Caco-2 (cell line): ENCODE results near the gene PANX1. TPM values are rescaled to one million over a fixed set of nuclear protein-coding genes. Genes with fewer than 3 reads are reported as not detected.

Source experiments
- BruUV-seq: library from RNA; stranded (reverse); fragments of 400-500 nt; replicated peaks from 2 replicates; lab custom pipeline; 2021; lab: Mats Ljungman, UMichigan
- CTCF ChIA-PET: fragments of 300-600 bp; sonication (Branson Sonifier 250); formaldehyde crosslinking; loops from one replicate; lab custom pipeline; 2022; ENCODE audit warnings: antibody characterized with exemption; lab: Charles Lee
- POLR2A ChIA-PET: fragments of 300-600 bp; sonication (Branson Sonifier 250); formaldehyde crosslinking; loops from one replicate; lab custom pipeline; 2022; ENCODE audit warnings: antibody characterized with exemption; lab: Charles Lee
- DNase-seq, 2 experiments: peaks; one replicate each; pipeline versions ENCODE4 v3.0.0 to v3.0.0-alpha.2; 2020 to 2022
- H3K27me3 ChIP-seq: replicated peaks from 2 replicates; pipeline ENCODE4 v1.6.0; 2011; ENCODE audit warnings: low read length; ENCODE audit not compliant: control insufficient read depth, insufficient read depth
- H3K36me3 ChIP-seq: 2 replicates; pipeline ENCODE4 v1.5.1; 2011; ENCODE audit warnings: low read length; ENCODE audit not compliant: control insufficient read depth, insufficient read depth
- H3K4me1 ChIP-seq: fragments of 250-450 bp; sonication (Bioruptor Pico); 2 replicates; pipeline ENCODE4 v1.5.1; 2020; ENCODE audit warnings: mild to moderate bottlenecking
- H3K4me3 ChIP-seq: 2 replicates; pipeline ENCODE4 v1.5.1; 2011; ENCODE audit warnings: low read depth, mild to moderate bottlenecking, control low read depth, low read length
- H3K9me3 ChIP-seq: fragments of 250-450 bp; sonication (Bioruptor Pico); 2 replicates; pipeline ENCODE4 v1.5.1; 2020; ENCODE audit warnings: mild to moderate bottlenecking, moderate library complexity
- H3K27ac Mint-ChIP-seq: one replicate; pipeline ENCODE4 v1.8.0; 2022; ENCODE audit warnings: mixed read lengths; ENCODE audit not compliant: unreplicated experiment
- H3K27me3 Mint-ChIP-seq: one replicate; pipeline ENCODE4 v1.8.0; 2022; ENCODE audit warnings: mixed read lengths; ENCODE audit not compliant: insufficient read depth, unreplicated experiment
- H3K36me3 Mint-ChIP-seq: one replicate; pipeline ENCODE4 v1.8.0; 2022; ENCODE audit warnings: mild to moderate bottlenecking, mixed read lengths; ENCODE audit not compliant: insufficient read depth, unreplicated experiment
- H3K4me1 Mint-ChIP-seq: one replicate; pipeline ENCODE4 v1.8.0; 2022; ENCODE audit warnings: low read depth, mixed read lengths; ENCODE audit not compliant: unreplicated experiment
- H3K4me3 Mint-ChIP-seq: one replicate; pipeline ENCODE4 v1.8.0; 2022; ENCODE audit warnings: mild to moderate bottlenecking, moderate library complexity, mixed read lengths; ENCODE audit not compliant: unreplicated experiment
- H3K9me3 Mint-ChIP-seq: one replicate; pipeline ENCODE4 v1.8.0; 2022; ENCODE audit warnings: mixed read lengths; ENCODE audit not compliant: unreplicated experiment
- intact Hi-C: fragments of 100-400 bp; cut with micrococcal nuclease; formaldehyde crosslinking; loops from one replicate; pipeline ENCODE4 v1.10.0; 2022; ENCODE audit not compliant: unreplicated experiment
- total RNA-seq: library from RNA; stranded (reverse); gene quantifications from 2 replicates; pipeline ENCODE4 v1.2.3, GENCODE V29; 2022
- TF ChIP-seq, protein P1 (sequence below), 2 experiments: fragments of 200-600 bp in 1 of 2; IDR thresholded peaks; 1 replicate in 1 of 2; 2 replicates in 1 of 2; pipeline versions ENCODE4 v1.5.1 to v1.8.0; 2011 to 2022; ENCODE audit warnings: antibody characterized with exemption in 1 of 2, control low read depth in 1 of 2, inconsistent platforms in 1 of 2, low read depth in 1 of 2, low read length in 1 of 2, mild to moderate bottlenecking in 1 of 2, moderate library complexity in 1 of 2; ENCODE audit not compliant: insufficient read depth in 1 of 2, severe bottlenecking in 1 of 2, unreplicated experiment in 1 of 2

The PANX1 gene
- total RNA-seq, 1 experiment from 2014 or later: 33.1 TPM

DNA sequence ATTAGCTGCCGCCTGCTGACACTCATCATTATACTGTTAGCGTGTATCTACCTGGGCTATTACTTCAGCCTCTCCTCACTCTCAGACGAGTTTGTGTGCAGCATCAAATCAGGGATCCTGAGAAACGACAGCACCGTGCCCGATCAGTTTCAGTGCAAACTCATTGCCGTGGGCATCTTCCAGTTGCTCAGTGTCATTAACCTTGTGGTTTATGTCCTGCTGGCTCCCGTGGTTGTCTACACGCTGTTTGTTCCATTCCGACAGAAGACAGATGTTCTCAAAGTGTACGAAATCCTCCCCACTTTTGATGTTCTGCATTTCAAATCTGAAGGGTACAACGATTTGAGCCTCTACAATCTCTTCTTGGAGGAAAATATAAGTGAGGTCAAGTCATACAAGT lies 51.1 kb downstream of the PANX1 start:
- no peaks in the 10 kb centered on the region for H3K4me1 ChIP-seq
- TF ChIP-seq, protein P1, sequence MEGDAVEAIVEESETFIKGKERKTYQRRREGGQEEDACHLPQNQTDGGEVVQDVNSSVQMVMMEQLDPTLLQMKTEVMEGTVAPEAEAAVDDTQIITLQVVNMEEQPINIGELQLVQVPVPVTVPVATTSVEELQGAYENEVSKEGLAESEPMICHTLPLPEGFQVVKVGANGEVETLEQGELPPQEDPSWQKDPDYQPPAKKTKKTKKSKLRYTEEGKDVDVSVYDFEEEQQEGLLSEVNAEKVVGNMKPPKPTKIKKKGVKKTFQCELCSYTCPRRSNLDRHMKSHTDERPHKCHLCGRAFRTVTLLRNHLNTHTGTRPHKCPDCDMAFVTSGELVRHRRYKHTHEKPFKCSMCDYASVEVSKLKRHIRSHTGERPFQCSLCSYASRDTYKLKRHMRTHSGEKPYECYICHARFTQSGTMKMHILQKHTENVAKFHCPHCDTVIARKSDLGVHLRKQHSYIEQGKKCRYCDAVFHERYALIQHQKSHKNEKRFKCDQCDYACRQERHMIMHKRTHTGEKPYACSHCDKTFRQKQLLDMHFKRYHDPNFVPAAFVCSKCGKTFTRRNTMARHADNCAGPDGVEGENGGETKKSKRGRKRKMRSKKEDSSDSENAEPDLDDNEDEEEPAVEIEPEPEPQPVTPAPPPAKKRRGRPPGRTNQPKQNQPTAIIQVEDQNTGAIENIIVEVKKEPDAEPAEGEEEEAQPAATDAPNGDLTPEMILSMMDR (IDR thresholded peaks at IDR 0.05; ENCODE audit: insufficient read depth in 1 of 2, low read depth in 1 of 2, low read length in 1 of 2, severe bottlenecking in 1 of 2, unreplicated experiment in 1 of 2): no peak
- Mint-ChIP-seq H3K4me1 (peaks cover 8% of the 10 kb centered on the region), H3K27me3 (no peaks in the 10 kb centered on the region), H3K27ac (no peak overlapping the region), H3K36me3 (peaks cover 47% of the 10 kb centered on the region), H3K9me3 (no peaks in the 10 kb centered on the region), H3K4me3 (no peak overlapping the region)
- no TSS peak for BruUV-seq
- no peak overlapping the region for H3K4me3 ChIP-seq
- no peaks in the 10 kb centered on the region for H3K27me3 ChIP-seq
- no peaks in the 10 kb centered on the region for H3K9me3 ChIP-seq
- DNase-seq: no peak
- ChIA-PET CTCF (no interaction called here), POLR2A (no interaction called here)
- peaks cover 1% of the 10 kb centered on the region; the same call in 1 of the 2 replicates for H3K36me3 ChIP-seq
- intact Hi-C loops: loop anchor here (5.0 kb wide), 2 partner anchors 133 to 223 kb away; partner anchors contain the start of gene GPR83

DNA sequence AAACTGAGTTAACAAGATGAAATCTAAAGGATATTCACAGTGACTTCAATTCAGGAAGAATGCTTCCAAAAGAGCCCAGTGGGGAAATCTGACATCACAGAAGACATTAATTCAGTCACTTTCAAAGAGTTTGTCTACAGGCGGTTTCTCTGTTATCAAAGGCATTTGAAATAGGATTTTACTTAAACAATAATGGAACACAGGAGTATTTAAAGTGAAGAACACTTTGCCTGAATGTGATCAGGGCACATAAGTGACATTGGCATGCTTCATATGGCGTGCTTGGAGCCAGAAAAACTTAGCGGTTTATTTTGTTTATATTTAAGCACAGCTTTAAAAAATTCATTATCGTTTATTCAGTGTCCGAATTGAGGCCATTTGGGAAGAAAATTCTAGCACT lies 52.9 kb downstream of the PANX1 start:
- DNase-seq: no peak
- Mint-ChIP-seq H3K36me3 (peaks cover 50% of the 10 kb centered on the region), H3K9me3 (no peaks in the 10 kb centered on the region), H3K4me1 (peaks cover 8% of the 10 kb centered on the region), H3K27me3 (no peaks in the 10 kb centered on the region), H3K4me3 (no peak overlapping the region), H3K27ac (no peak overlapping the region)
- ChIA-PET CTCF (no interaction called here), POLR2A (no interaction called here)
- intact Hi-C loops: loop anchor here (5.0 kb wide), 2 partner anchors 131 to 221 kb away; partner anchors contain the start of gene GPR83
- Histone ChIP-seq H3K4me3 (no peak overlapping the region), H3K4me1 (no peaks in the 10 kb centered on the region), H3K36me3 (peaks cover 1% of the 10 kb centered on the region; the same call in 1 of the 2 replicates), H3K27me3 (no peaks in the 10 kb centered on the region), H3K9me3 (no peaks in the 10 kb centered on the region)
- TF ChIP-seq, protein P1 (IDR thresholded peaks at IDR 0.05; ENCODE audit: insufficient read depth in 1 of 2, low read depth in 1 of 2, low read length in 1 of 2, severe bottlenecking in 1 of 2, unreplicated experiment in 1 of 2): no peak
- BruUV-seq: TSS peak; percentile 20

GRCh38 chr11:94181943-94182342 lies 53.3 kb downstream of the PANX1 start:
- ChIA-PET POLR2A (no interaction called here), CTCF (no interaction called here)
- Mint-ChIP-seq H3K27me3 (no peaks in the 10 kb centered on the region), H3K4me3 (no peak overlapping the region), H3K27ac (no peak overlapping the region), H3K36me3 (peaks cover 51% of the 10 kb centered on the region), H3K4me1 (peaks cover 8% of the 10 kb centered on the region), H3K9me3 (no peaks in the 10 kb centered on the region)
- TF ChIP-seq, protein P1 (IDR thresholded peaks at IDR 0.05; ENCODE audit: insufficient read depth in 1 of 2, low read depth in 1 of 2, low read length in 1 of 2, severe bottlenecking in 1 of 2, unreplicated experiment in 1 of 2): no peak
- H3K27me3 ChIP-seq: no peaks in the 10 kb centered on the region
- BruUV-seq: no TSS peak
- H3K9me3 ChIP-seq: no peaks in the 10 kb centered on the region
- peaks cover 1% of the 10 kb centered on the region; the same call in 1 of the 2 replicates for H3K36me3 ChIP-seq
- intact Hi-C loops: loop anchor here (5.0 kb wide), 2 partner anchors 130 to 220 kb away; partner anchors contain the start of gene GPR83
- H3K4me1 ChIP-seq: no peaks in the 10 kb centered on the region
- H3K4me3 ChIP-seq: no peak overlapping the region
- no peak for DNase-seq
